Body of pancreas (tissue), 4 donors: ENCODE results near the gene NAALAD2. TPM values are rescaled to one million over a fixed set of nuclear protein-coding genes. Genes with fewer than 3 reads are reported as not detected.
A peak's percentile ranks its signal among the peaks of the same experiment; 100 is the strongest.
"Not testable (repeated sequence)": the region's sequence is repeated elsewhere in the genome, so short reads cannot be mapped to it uniquely, and the experiment has no call there.

ENCODE experiments used
- ATAC-seq: fragments of 150-250 bp; one replicate; pipeline ENCODE4 v1.9.1; 2016
- DNase-seq, 4 donors: peaks; one replicate each; pipeline ENCODE4 v3.0.0-alpha.2; 2019
- H3K27ac ChIP-seq, 4 donors: fragments of 200-600 bp; sonication (generic); 1 replicate in 3 of 4; 2 replicates in 1 of 4; pipeline versions ENCODE4 v1.5.1 to v1.6.1; 2016 to 2019; ENCODE audit warnings: mild to moderate bottlenecking in 1 of 4, mixed read lengths in 1 of 4, moderate library complexity in 1 of 4
- H3K27me3 ChIP-seq, 2 donors: fragments of 200-600 bp; sonication (generic); one replicate each; pipeline ENCODE4 v1.6.0; 2016; ENCODE audit warnings: mild to moderate bottlenecking in 1 of 2
- H3K36me3 ChIP-seq, 2 donors: fragments of 200-600 bp; sonication (generic); replicated peaks in 1 of 2; 2 replicates each; pipeline ENCODE4 v1.5.1; 2016; ENCODE audit warnings: low read depth in 2 of 2; ENCODE audit not compliant: insufficient read depth in 1 of 2
- H3K4me1 ChIP-seq: fragments of 200-600 bp; sonication (generic); one replicate; pipeline ENCODE4 v1.6.0; 2016
- H3K4me3 ChIP-seq, 2 donors: fragments of 200-600 bp; sonication (generic); 1 replicate in 1 of 2; 2 replicates in 1 of 2; pipeline ENCODE4 v1.5.1; 2016 to 2019
- H3K9me3 ChIP-seq, 3 donors: fragments of 200-600 bp; sonication (generic); 1 replicate in 2 of 3; 2 replicates in 1 of 3; pipeline ENCODE4 v1.5.1; 2016
- POLR2A ChIP-seq, 3 donors: fragments of 450-650 bp; IDR thresholded peaks; one replicate each; pipeline ENCODE4 v1.6.1; 2016; ENCODE audit warnings: antibody characterized with exemption in 3 of 3, mild to moderate bottlenecking in 2 of 3
- WGBS, 2 donors: methylation state at CpG; one replicate each; pipeline ENCODE4 v1.1.5; 2017; 5-methylcytosine and 5-hydroxymethylcytosine counted together
- intact Hi-C: fragments of 100-400 bp; cut with DNase I; formaldehyde crosslinking; loops from one replicate; pipeline ENCODE4 v1.15.1; 2023
- total RNA-seq, 2 donors: library from RNA; depleted of rRNA; stranded (reverse); fragments of >200 nt; gene quantifications; one replicate each; pipeline ENCODE4 v1.1.0, GENCODE V29; 2016
- TF ChIP-seq, protein P1 (sequence below), 7 experiments: fragments of 450-650 bp in 4 of 7; fragments of 200-600 bp in 3 of 7; sonication (generic) in 3 of 7; IDR thresholded peaks; one replicate each; pipeline ENCODE4 v1.5.1; 2016 to 2019; ENCODE audit warnings: antibody characterized with exemption in 7 of 7

The NAALAD2 gene
- total RNA-seq, 2 donors from 2014 or later, result 1.6 TPM; not detected in 1

DNA sequence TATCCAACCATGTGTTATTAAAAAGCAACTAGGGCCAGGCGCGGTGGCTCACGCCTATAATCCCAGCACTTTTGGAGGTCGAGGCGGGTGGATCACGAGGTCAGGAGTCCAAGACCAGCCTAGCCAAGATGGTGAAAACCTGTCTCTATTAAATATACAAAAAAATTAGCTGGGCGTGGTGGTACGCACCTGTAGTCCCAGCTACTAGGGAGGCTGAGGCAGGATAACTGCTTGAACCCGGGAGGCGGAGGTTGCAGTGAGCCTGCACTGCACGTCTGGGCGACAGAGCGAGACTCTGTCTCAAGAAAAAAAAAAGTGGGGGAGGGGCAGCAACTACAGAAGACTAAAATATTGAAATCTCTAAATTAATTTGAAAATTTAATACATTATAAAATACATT is 69.9 kb downstream of the NAALAD2 start:
- Histone ChIP-seq H3K27me3 (no peaks in the 10 kb centered on the region), H3K9me3 (no peaks in the 10 kb centered on the region), H3K4me1 (no peaks in the 10 kb centered on the region), H3K27ac (no peak overlapping the region), H3K36me3 (peaks cover 0 to 15% of the 10 kb centered on the region in 2 donors), H3K4me3 (no peak overlapping the region)
- no peak for TF ChIP-seq POLR2A (IDR thresholded peaks at IDR 0.05)
- TF ChIP-seq, protein P1, sequence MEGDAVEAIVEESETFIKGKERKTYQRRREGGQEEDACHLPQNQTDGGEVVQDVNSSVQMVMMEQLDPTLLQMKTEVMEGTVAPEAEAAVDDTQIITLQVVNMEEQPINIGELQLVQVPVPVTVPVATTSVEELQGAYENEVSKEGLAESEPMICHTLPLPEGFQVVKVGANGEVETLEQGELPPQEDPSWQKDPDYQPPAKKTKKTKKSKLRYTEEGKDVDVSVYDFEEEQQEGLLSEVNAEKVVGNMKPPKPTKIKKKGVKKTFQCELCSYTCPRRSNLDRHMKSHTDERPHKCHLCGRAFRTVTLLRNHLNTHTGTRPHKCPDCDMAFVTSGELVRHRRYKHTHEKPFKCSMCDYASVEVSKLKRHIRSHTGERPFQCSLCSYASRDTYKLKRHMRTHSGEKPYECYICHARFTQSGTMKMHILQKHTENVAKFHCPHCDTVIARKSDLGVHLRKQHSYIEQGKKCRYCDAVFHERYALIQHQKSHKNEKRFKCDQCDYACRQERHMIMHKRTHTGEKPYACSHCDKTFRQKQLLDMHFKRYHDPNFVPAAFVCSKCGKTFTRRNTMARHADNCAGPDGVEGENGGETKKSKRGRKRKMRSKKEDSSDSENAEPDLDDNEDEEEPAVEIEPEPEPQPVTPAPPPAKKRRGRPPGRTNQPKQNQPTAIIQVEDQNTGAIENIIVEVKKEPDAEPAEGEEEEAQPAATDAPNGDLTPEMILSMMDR (IDR thresholded peaks at IDR 0.05), result no peak
- intact Hi-C loops, result no loop called here
- WGBS, 2 donors, result 91 to 93% methylated on average over 13 of the region's 13 CpGs
- ATAC-seq (no peak), DNase-seq (no peak)

DNA sequence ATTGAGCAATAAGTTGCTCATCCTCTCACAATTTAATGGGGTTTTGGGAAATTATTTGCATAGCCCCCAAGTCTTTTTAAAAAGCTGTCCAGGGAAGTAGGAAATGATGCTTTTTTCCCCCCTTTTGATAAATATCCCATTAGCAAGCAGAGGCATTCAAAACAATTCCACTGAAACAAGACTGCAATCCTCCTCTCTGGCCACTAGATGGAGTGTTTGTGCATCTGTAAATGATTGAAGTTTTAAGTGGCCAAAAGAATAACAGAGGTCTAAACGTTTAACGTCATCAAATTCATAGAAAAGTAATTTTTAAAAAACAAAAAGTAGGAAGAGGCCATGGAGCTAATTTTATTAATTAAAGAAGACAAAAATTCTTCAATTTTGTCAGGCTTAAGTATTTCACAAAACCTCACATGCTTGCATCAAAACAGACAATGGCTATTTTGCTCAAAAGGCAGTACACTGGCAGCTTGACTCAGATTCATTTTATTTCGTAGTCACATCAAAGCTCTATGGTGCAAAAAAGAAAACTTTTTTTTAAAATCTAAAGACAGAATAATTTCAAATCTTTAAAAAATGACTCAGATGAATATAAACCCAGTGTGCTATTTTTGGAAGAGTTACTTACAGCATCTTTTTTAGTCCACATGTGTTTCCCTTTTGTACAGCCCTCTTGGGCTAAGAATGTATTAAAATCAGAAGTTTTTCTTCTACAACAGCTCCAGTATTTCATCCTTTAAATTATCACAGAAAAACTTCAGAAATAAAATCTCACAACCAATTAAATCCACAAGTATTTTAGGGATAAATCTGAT is 70.6 kb downstream of the NAALAD2 start:
- intact Hi-C loops, result no loop called here
- Histone ChIP-seq H3K27ac (no peak overlapping the region), H3K4me1 (no peaks in the 10 kb centered on the region), H3K9me3 (no peaks in the 10 kb centered on the region), H3K36me3 (peaks cover 0 to 19% of the 10 kb centered on the region in 2 donors), H3K27me3 (no peaks in the 10 kb centered on the region), H3K4me3 (no peak overlapping the region)
- WGBS, 2 donors, result 17 to 24% methylated on average over 3 of the region's 3 CpGs
- peak in 3 of 4 donors; percentile 12 to 22 (median 12) for DNase-seq
- ATAC-seq, result no peak
- TF ChIP-seq, protein P1 (IDR thresholded peaks at IDR 0.05), result peak; percentile 63 to 95 (median 74)
- TF ChIP-seq POLR2A (IDR thresholded peaks at IDR 0.05), result no peak

DNA sequence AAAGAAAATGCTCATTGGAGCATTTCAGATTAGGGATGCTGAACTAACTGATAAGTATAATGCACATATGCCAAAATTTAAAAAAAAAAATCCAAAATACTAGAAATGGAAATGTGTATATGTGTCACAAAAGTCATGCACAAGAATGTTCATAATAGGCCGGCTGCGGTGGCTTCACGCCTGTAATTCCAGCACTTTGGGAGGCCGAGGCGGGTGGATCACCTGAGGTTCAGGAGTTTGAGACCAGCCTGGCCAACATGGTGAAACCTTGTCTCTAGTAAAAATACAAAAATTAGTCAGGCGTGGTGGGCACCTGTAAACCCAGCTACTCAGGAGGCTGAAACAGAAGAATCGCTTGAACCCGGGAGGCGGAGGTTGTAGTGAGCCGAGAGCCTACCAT is 73.5 kb downstream of the NAALAD2 start:
- H3K36me3 ChIP-seq, result peaks cover 0 to 14% of the 10 kb centered on the region in 2 donors
- ATAC-seq, H3K27ac ChIP-seq, H3K4me1 ChIP-seq, intact Hi-C loops, H3K4me3 ChIP-seq, DNase-seq, H3K9me3 ChIP-seq, H3K27me3 ChIP-seq: not testable (repeated sequence)
- WGBS, 2 donors, result 91 to 93% methylated on average over 10 of the region's 10 CpGs

DNA sequence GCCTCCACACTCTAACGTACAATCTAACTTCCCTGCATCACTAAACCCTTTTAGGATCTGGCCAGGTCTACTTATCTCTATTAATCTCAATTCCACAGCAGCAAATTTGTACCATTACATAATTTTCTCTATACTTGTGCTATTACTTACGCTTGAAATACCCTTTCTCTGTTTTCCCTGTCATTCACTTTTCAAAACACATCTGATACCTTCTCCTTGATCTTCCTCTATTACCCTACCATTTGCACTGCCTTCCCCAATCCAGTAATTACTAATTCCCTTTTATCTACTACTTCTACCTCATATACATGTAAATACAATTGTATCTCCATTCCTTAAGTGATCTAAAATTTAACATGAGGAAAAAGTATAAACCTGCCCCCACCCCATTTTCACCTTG is 74.4 kb downstream of the NAALAD2 start:
- Histone ChIP-seq H3K9me3 (no peaks in the 10 kb centered on the region), H3K4me3 (no peak overlapping the region), H3K27me3 (no peaks in the 10 kb centered on the region), H3K27ac (no peak overlapping the region), H3K36me3 (peaks cover 0 to 16% of the 10 kb centered on the region in 2 donors), H3K4me1 (no peaks in the 10 kb centered on the region)
- ATAC-seq (no peak), DNase-seq (no peak)
- intact Hi-C loops, result no loop called here
- WGBS, 2 donors, result 77 to 84% methylated on average over 2 of the region's 2 CpGs
- TF ChIP-seq POLR2A (IDR thresholded peaks at IDR 0.05), result no peak
- TF ChIP-seq, protein P1 (IDR thresholded peaks at IDR 0.05), result no peak

DNA sequence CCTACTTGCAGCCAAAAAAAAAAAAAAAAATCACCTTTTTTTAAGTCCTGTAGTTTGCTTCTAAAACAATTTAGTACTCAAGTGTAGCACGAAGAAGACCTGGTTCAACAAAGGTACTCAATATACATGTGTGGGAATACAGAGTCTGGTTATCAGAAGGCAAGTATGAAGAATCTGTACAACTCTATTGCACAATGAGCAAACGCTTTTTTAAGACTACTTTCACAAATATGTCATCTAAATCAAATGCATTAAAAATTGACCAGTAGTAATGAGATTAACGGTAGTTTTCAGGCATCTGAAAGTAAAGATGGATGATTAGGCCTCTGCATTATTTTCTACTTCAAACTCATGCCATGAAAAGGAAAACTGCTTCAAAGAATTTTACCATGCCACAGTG is 78.9 kb downstream of the NAALAD2 start:
- ATAC-seq (no peak), DNase-seq (no peak)
- H3K9me3 ChIP-seq, result no peaks in the 10 kb centered on the region
- TF ChIP-seq, protein P1 (IDR thresholded peaks at IDR 0.05), result no peak
- no peak for TF ChIP-seq POLR2A (IDR thresholded peaks at IDR 0.05)
- intact Hi-C loops, result no loop called here
- H3K4me1 ChIP-seq, result no peaks in the 10 kb centered on the region
- H3K36me3 ChIP-seq, result peaks cover 0 to 14% of the 10 kb centered on the region in 2 donors
- WGBS, 2 donors, result 30 to 36% methylated on average over 3 of the region's 3 CpGs
- H3K27me3 ChIP-seq, result no peaks in the 10 kb centered on the region
- no peak overlapping the region for H3K27ac ChIP-seq
- no peak overlapping the region for H3K4me3 ChIP-seq
